ENCODE measurements around the gene TLR1. TPM values are rescaled to one million over a fixed set of nuclear protein-coding genes. Genes with fewer than 3 reads are reported as not detected.

TLR1 gene
- total RNA-seq, 6 donors from 2014 or later: 16.4 to 41.9 (median 24.8) TPM

GRCh38 chr4:38757945-38758600 is 46.5 kb downstream of the TLR1 start:
- H3K36me3 ChIP-seq: no peaks in the 10 kb centered on the region
- no peaks in the 10 kb centered on the region for H3K9me3 ChIP-seq
- no peak for DNase-seq
- 80 to 85% methylated on average over 5 to 6 of the region's 6 CpGs for WGBS, 2 donors
- no peaks in the 10 kb centered on the region for H3K27me3 ChIP-seq
- H3K27ac ChIP-seq: no peak overlapping the region
- peaks cover 0 to 5% (median 2%) of the 10 kb centered on the region in 4 donors for H3K4me1 ChIP-seq
- H3K4me3 ChIP-seq: no peak overlapping the region
- ATAC-seq (ENCODE audit: low FRiP score in 2 of 2): no peak
- TF ChIP-seq POLR2A (IDR thresholded peaks at IDR 0.05) (no peak), CTCF (IDR thresholded peaks at IDR 0.05) (peak in 1 of 6 experiments; percentile 18)

GRCh38 chr4:38752941-38753806 is 51.4 kb downstream of the TLR1 start:
- Histone ChIP-seq H3K36me3 (no peaks in the 10 kb centered on the region), H3K27ac (peak overlapping the region in 3 of 4 donors; percentile 19 to 55 (median 40)), H3K27me3 (no peaks in the 10 kb centered on the region), H3K9me3 (no peaks in the 10 kb centered on the region), H3K4me3 (no peak overlapping the region), H3K4me1 (peaks cover 0 to 10% (median 2%) of the 10 kb centered on the region in 4 donors)
- peak; percentile 89 for ATAC-seq (ENCODE audit: low FRiP score in 2 of 2)
- TF ChIP-seq POLR2AphosphoS5 (IDR thresholded peaks at IDR 0.05) (no peak), EP300 (IDR thresholded peaks at IDR 0.05) (no peak)
- WGBS, 2 donors: 60 to 71% methylated on average over 19 of the region's 19 CpGs
- peak in 1 of 2 donors; percentile 36 for DNase-seq

GRCh38 chr4:38752372-38752940 is 52.1 kb downstream of the TLR1 start:
- Histone ChIP-seq H3K27ac (peak overlapping the region in 2 of 4 donors; percentile 10 to 40), H3K27me3 (no peaks in the 10 kb centered on the region), H3K4me1 (peaks cover 0 to 10% (median 2%) of the 10 kb centered on the region in 4 donors), H3K4me3 (no peak overlapping the region), H3K9me3 (peaks cover 0 to 3% (median 0%) of the 10 kb centered on the region in 4 donors), H3K36me3 (no peaks in the 10 kb centered on the region)
- 60 to 64% methylated on average over 8 of the region's 8 CpGs for WGBS, 2 donors
- no peak for DNase-seq
- TF ChIP-seq EP300 (IDR thresholded peaks at IDR 0.05): no peak
- TF ChIP-seq CTCF (IDR thresholded peaks at IDR 0.05): no peak
- TF ChIP-seq POLR2AphosphoS5 (IDR thresholded peaks at IDR 0.05): no peak
- no peak for TF ChIP-seq POLR2A (IDR thresholded peaks at IDR 0.05)
- ATAC-seq (ENCODE audit: low FRiP score in 2 of 2): peak in 1 of 2 donors; percentile 63

- peaks cover 0 to 10% (median 2%) of the 10 kb centered on the region in 4 donors for H3K4me1 ChIP-seq
- H3K27ac ChIP-seq: no peak overlapping the region
- no peak for TF ChIP-seq EP300 (IDR thresholded peaks at IDR 0.05)
- no peak for TF ChIP-seq POLR2A (IDR thresholded peaks at IDR 0.05)
- DNase-seq (no peak), ATAC-seq (ENCODE audit: low FRiP score in 2 of 2) (no peak)
- 81 to 91% methylated on average over 13 of the region's 13 CpGs for WGBS, 2 donors
- no peak overlapping the region for H3K4me3 ChIP-seq
- peaks cover 0 to 6% (median 0%) of the 10 kb centered on the region in 4 donors for H3K9me3 ChIP-seq
- no peaks in the 10 kb centered on the region for H3K36me3 ChIP-seq
- H3K27me3 ChIP-seq: no peaks in the 10 kb centered on the region
These were observed 53.1 kb downstream of the TLR1 start for GRCh38 chr4:38751341-38752010.

GRCh38 chr4:38749336-38749735 is 55.3 kb downstream of the TLR1 start:
- no peak overlapping the region for H3K4me3 ChIP-seq
- TF ChIP-seq EP300 (IDR thresholded peaks at IDR 0.05) (no peak), CTCF (IDR thresholded peaks at IDR 0.05) (no peak), POLR2A (IDR thresholded peaks at IDR 0.05) (no peak), POLR2AphosphoS5 (IDR thresholded peaks at IDR 0.05) (no peak)
- 82 to 84% methylated on average over 4 of the region's 4 CpGs for WGBS, 2 donors
- no peaks in the 10 kb centered on the region for H3K36me3 ChIP-seq
- DNase-seq: no peak
- peaks cover 0 to 6% (median 0%) of the 10 kb centered on the region in 4 donors for H3K9me3 ChIP-seq
- peaks cover 0 to 10% (median 2%) of the 10 kb centered on the region in 4 donors for H3K4me1 ChIP-seq
- no peak overlapping the region for H3K27ac ChIP-seq
- H3K27me3 ChIP-seq: no peaks in the 10 kb centered on the region
- ATAC-seq (ENCODE audit: low FRiP score in 2 of 2): no peak

All from upper lobe of left lung (tissue), 6 donors.